Colonic mucosa (tissue), 4 donors: Measurements from ENCODE around the gene ARHGAP10. TPM values are rescaled to one million over a fixed set of nuclear protein-coding genes. Genes with fewer than 3 reads are reported as not detected.
"Not testable (repeated sequence)": the region's sequence is repeated elsewhere in the genome, so short reads cannot be mapped to it uniquely, and the experiment has no call there.

ENCODE experiments used
- DNase-seq: peaks from one replicate; pipeline ENCODE4 v3.0.0-alpha.2; 2020
- H3K27ac ChIP-seq: fragments of 200-600 bp; one replicate; pipeline ENCODE4 v1.8.0; 2021
- H3K27me3 ChIP-seq: fragments of 200-600 bp; one replicate; pipeline ENCODE4 v1.8.0; 2021
- H3K36me3 ChIP-seq: fragments of 200-600 bp; one replicate; pipeline ENCODE4 v1.8.0; 2021
- H3K4me1 ChIP-seq: fragments of 200-600 bp; one replicate; pipeline ENCODE4 v1.8.0; 2021; ENCODE audit warnings: mild to moderate bottlenecking
- H3K4me3 ChIP-seq: fragments of 200-600 bp; one replicate; pipeline ENCODE4 v1.8.0; 2021
- H3K9ac ChIP-seq, 2 donors: one replicate each; pipeline ENCODE4 v1.7.0; 2013; ENCODE audit warnings: control low read depth in 2 of 2, low read depth in 2 of 2, low read length in 2 of 2
- H3K9me3 ChIP-seq: fragments of 200-600 bp; one replicate; pipeline ENCODE4 v1.8.0; 2021
- CTCF ChIP-seq: fragments of 200-600 bp; IDR thresholded peaks from one replicate; pipeline ENCODE4 v1.8.0; 2022; ENCODE audit warnings: antibody characterized with exemption, mild to moderate bottlenecking
- intact Hi-C: fragments of 100-400 bp; cut with DNase I; formaldehyde crosslinking; loops from one replicate; pipeline ENCODE4 v1.14.1; 2022
- total RNA-seq, 2 donors: library from RNA; stranded (reverse); fragmentation: NEBNext Ultra II Directional in 1 of 2; extraction: Animal tissue kit (Norgen Biotek cat#: 25700) in 1 of 2; gene quantifications; one replicate each; pipeline ENCODE4 v1.2.1, GENCODE V29; 2021
- donor health status: healthy.
- donor health status: DM: no; HTN: no; CAD: no.
- donor health status: DM: no; HTN: no; CAD: no.

ARHGAP10 gene
- total RNA-seq, 2 donors from 2014 or later: 4.4 to 7.1 TPM

DNA sequence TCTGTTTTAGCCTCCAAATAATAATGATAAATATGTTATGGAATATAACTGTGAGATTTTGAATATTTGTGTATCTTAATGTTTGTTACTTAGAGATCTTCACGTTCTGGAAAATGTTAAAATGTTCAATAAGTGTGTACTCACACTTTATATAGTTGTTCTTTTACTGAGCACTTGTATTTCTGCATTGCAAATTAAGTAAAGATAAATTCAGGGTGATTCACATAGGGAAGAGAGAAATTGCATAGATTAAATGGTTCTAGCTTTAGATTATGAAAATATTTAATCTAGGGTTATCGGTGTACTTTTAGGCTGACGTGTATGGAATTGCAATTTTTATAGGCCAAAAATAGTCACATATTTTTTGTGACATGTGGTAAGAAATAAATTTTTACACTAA, 148.6 kb downstream of the ARHGAP10 start:
- Histone ChIP-seq H3K9ac (no peak overlapping the region), H3K27ac (no peak overlapping the region), H3K4me1 (no peaks in the 10 kb centered on the region), H3K9me3 (no peaks in the 10 kb centered on the region), H3K27me3 (no peaks in the 10 kb centered on the region), H3K36me3 (no peaks in the 10 kb centered on the region), H3K4me3 (no peak overlapping the region)
- TF ChIP-seq CTCF: no peak
- DNase-seq: no peak
- intact Hi-C loops: no loop called here

DNA sequence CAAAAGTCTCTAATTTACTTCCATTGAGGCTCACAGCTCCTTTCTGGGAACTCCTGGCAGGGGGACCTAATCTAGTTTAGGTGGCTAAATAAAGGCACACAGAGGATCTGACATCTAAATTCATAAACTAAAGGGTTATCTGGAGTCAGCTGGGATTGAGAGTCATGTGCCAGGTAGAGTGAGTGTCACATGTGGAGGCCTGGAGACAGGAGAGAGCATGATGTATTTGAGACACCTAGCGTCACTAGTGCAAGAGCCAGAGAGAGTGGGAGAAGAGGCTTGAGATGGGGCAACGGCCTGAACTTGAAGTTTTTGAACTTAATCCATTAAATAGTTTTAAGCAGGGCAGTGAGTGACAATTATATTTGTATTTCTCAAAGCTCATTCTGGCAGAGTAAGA, 152.6 kb downstream of the ARHGAP10 start:
- Histone ChIP-seq H3K36me3 (no peaks in the 10 kb centered on the region), H3K4me1 (no peaks in the 10 kb centered on the region)
- intact Hi-C loops: no loop called here

GRCh38 chr4:147885216-147885615, 153.3 kb downstream of the ARHGAP10 start:
- H3K36me3 ChIP-seq, DNase-seq, H3K27ac ChIP-seq, H3K9ac ChIP-seq, H3K9me3 ChIP-seq, H3K4me3 ChIP-seq, H3K4me1 ChIP-seq, H3K27me3 ChIP-seq, intact Hi-C loops: not testable (repeated sequence)

More for the DNA sequence above, 152.6 kb downstream of the ARHGAP10 start:
- Histone ChIP-seq H3K9me3 (no peaks in the 10 kb centered on the region), H3K9ac (no peak overlapping the region), H3K4me3 (no peak overlapping the region), H3K27ac (no peak overlapping the region), H3K27me3 (no peaks in the 10 kb centered on the region)
- DNase-seq: no peak
- TF ChIP-seq CTCF: no peak

DNA sequence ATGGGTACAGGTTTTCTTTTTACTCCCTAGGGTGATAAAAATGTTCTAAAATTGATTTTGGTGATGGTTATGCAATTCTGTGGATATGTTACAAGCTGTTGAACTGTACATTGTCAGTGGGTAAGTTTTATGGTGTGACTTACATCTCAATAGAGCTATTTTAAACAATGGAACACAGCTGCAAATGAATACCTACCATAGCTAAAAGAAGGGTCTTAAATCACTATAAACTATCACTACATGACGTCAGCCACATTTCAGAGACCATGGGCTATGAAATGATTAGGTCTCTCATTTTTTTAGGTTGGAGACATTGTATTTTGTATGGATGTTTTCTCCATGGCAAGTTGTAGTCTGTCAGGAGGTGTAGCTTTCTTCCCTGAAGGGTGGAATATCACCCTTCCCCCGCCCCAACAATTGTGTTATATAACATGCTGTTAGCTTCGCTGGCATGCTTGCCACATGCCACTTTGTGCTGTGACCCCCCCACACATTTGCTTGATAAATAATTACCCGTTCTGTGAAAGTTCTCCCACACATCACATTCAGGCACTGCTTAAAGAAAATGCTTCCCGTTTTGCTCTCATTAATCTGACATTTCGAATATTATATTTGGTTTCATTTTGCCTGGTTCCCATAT, 159.7 kb downstream of the ARHGAP10 start:
- H3K9ac ChIP-seq: no peak overlapping the region
- no peak overlapping the region for H3K27ac ChIP-seq
- no peak for DNase-seq
- no peaks in the 10 kb centered on the region for H3K27me3 ChIP-seq
- H3K4me3 ChIP-seq: no peak overlapping the region
- H3K36me3 ChIP-seq: no peaks in the 10 kb centered on the region
- TF ChIP-seq CTCF: no peak
- intact Hi-C loops: no loop called here
- no peaks in the 10 kb centered on the region for H3K9me3 ChIP-seq
- H3K4me1 ChIP-seq: no peaks in the 10 kb centered on the region

DNA sequence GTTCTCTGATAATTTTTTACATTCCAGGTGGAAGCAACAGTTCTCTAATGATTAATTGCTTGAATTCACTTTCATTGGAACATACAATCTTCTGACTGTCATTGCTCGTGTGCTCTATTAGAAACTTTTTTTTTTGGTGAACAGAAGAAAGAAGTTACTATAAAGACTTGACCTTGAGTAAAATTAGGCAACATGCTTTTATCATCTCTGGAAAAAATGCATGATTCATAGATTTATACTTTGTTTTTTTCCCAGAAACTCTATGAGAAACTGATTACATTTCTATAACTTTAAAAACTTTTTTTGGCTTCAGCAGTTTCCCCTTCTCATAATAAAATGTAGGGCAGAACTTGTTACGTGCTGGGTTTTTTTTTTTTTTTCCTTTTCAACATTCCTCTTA, 167.6 kb downstream of the ARHGAP10 start:
- Histone ChIP-seq H3K36me3 (no peaks in the 10 kb centered on the region), H3K4me1 (no peaks in the 10 kb centered on the region), H3K27me3 (no peaks in the 10 kb centered on the region), H3K27ac (no peak overlapping the region), H3K9ac (no peak overlapping the region), H3K9me3 (no peaks in the 10 kb centered on the region), H3K4me3 (no peak overlapping the region)
- DNase-seq: no peak
- intact Hi-C loops: no loop called here
- TF ChIP-seq CTCF: no peak

DNA sequence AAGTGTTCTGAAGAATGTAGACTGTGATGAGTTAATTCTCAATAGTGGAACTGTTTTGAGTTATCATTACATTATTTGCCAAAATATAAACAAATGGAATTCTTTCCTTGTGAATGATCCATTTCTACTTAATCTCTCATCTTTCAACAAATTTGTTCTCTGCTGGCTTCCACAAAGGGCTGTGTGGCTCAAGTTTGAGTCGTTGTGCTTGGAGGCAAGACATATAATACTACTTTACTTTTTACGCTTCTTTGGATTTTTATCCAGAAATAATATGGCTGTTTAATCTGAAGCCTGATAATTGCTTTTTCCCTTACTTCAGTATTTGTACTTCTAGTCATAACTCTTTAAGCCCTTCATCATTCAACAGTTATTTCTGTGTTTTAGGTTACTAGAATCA, 169.5 kb downstream of the ARHGAP10 start:
- intact Hi-C loops: no loop called here
- no peak overlapping the region for H3K4me3 ChIP-seq
- H3K36me3 ChIP-seq: no peaks in the 10 kb centered on the region
- H3K9ac ChIP-seq: no peak overlapping the region
- TF ChIP-seq CTCF: no peak
- DNase-seq: no peak
- H3K27ac ChIP-seq: no peak overlapping the region
- no peaks in the 10 kb centered on the region for H3K4me1 ChIP-seq
- no peaks in the 10 kb centered on the region for H3K27me3 ChIP-seq
- H3K9me3 ChIP-seq: no peaks in the 10 kb centered on the region
